H1 (cell line): ENCODE measurements around the gene PLCB3. TPM values are rescaled to one million over a fixed set of nuclear protein-coding genes. Genes with fewer than 3 reads are reported as not detected.

ENCODE experiments used
- EZH2 ChIP-seq: fragments of 200-600 bp; sonication (generic); IDR thresholded peaks from 2 replicates; pipeline ENCODE4 v1.7.1; 2012; ENCODE audit warnings: low read depth, mild to moderate bottlenecking, moderate library complexity, low read length, inconsistent platforms; ENCODE audit not compliant: severe bottlenecking
- polyA plus RNA-seq, 7 experiments: library from polyadenylated mRNA; depleted of rRNA in 3 of 7; stranded (reverse) in 5 of 7; unstranded in 2 of 7; fragments of >200 nt in 5 of 7; fragments of 200-250 nt in 2 of 7; gene quantifications; 1 replicate in 5 of 7; 2 replicates in 1 of 7; 4 replicates in 1 of 7; pipeline versions ENCODE4 v1.2.1 to v1.2.3, GENCODE V29; 2011 to 2013; ENCODE audit warnings: missing spikeins in 2 of 7, mixed read lengths in 2 of 7
- total RNA-seq: library from RNA; stranded (reverse); fragmentation: NEBNext Ultra II Directional; extraction: Animal tissue kit (Norgen Biotek cat#: 25700); gene quantifications from 2 replicates; pipeline ENCODE4 v1.2.1, GENCODE V29; 2021

The PLCB3 gene
- total and polyA plus RNA-seq, 2 of the 8 experiments (the other 6 are each of a cell fraction or from before 2014, with no cell fraction given) = 47.2 to 104 TPM

DNA sequence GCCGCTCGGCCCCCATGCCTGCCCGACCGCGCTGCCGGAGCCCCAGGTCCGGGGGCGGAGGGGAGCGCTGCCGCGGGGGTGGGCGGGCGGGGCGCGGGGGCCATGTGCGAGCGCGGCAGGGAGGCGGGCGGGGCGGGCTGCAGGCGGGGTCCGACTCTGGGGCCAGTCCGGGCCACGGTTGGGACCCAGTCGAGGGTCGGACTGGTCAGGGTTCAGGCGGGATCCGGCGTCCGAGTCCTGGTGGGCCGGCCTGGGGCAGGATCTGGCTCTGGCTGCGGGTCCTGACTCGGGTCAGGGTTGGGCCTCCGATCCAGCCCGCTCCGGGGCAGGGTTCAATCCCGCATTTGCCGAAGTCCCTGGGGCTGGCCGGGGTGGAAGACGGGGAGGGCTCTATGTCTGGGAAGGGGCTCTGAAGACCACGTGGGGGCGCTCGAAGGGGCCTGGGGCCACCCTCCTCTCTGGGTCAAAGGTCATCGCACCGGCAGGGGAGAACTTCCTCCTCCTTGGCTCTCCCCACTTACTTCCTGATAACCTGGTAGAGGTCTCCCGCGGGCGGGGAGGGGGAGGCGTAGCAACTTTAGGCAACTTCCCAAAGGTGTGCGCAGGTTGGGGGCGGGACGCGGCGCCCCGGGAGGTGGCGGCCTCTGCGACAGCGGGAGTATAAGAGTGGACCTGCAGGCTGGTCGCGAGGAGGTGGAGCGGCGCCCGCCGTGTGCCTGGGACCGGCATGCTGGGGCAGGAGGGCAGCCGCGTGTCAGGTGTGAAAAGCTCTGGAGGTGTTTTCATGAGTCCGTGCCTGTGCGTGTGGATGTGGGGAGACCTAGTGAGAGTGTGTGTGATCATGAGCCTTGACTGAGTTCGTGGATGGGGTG, 54.6 kb downstream of the PLCB3 start (continued):
- TF ChIP-seq EZH2 = no peak
- TF ChIP-seq, all 59 proteins: peak for 13
